OCI-LY1 (cell line): ENCODE results near the gene GIT2.
A peak's percentile ranks its signal among the peaks of the same experiment; 100 is the strongest.

Experiments used
- H2AFZ ChIP-seq: fragments of 200-600 bp; sonication (generic), shearing (Covaris generic); 2 replicates; pipeline ENCODE4 v1.6.0; 2014; ENCODE audit warnings: antibody characterized with exemption, mild to moderate bottlenecking, low read length
- H3F3A ChIP-seq: fragments of 200-600 bp; sonication (generic), shearing (Covaris generic); 2 replicates; pipeline ENCODE4 v1.6.0; 2014; ENCODE audit warnings: mild to moderate bottlenecking, antibody characterized with exemption, low read length, moderate library complexity; ENCODE audit not compliant: insufficient read depth
- H3K27ac ChIP-seq: fragments of 200-600 bp; sonication (generic); 2 replicates; pipeline ENCODE4 v1.5.1; 2014; ENCODE audit warnings: low read length, mixed run types, mild to moderate bottlenecking, low read depth; ENCODE audit not compliant: poor library complexity, severe bottlenecking
- H3K27me3 ChIP-seq: fragments of 200-600 bp; sonication (generic); 2 replicates; pipeline ENCODE4 v1.6.0; 2014; ENCODE audit warnings: antibody characterized with exemption, mild to moderate bottlenecking, low read length, moderate library complexity; ENCODE audit not compliant: insufficient read depth
- H3K36me3 ChIP-seq: fragments of 200-600 bp; sonication (generic); 2 replicates; pipeline ENCODE4 v1.6.1; 2014; ENCODE audit warnings: mild to moderate bottlenecking, antibody characterized with exemption, low read length, moderate library complexity, mixed read lengths; ENCODE audit not compliant: insufficient read depth
- H3K4me1 ChIP-seq: fragments of 200-600 bp; sonication (generic); 2 replicates; pipeline ENCODE4 v1.5.1; 2014; ENCODE audit warnings: mild to moderate bottlenecking, low read length, moderate library complexity; ENCODE audit not compliant: insufficient read depth, severe bottlenecking
- H3K4me2 ChIP-seq: fragments of 200-600 bp; sonication (generic), shearing (Covaris generic); 2 replicates; pipeline ENCODE4 v1.6.1; 2014; ENCODE audit warnings: low read length
- H3K4me3 ChIP-seq: fragments of 200-600 bp; sonication (generic); 2 replicates; pipeline ENCODE4 v1.5.1; 2014; ENCODE audit warnings: low read length, low read depth, mild to moderate bottlenecking, mixed read lengths; ENCODE audit not compliant: poor library complexity, severe bottlenecking
- H3K79me2 ChIP-seq: fragments of 200-600 bp; shearing (Covaris generic); 2 replicates; pipeline ENCODE4 v1.6.1; 2016; ENCODE audit warnings: mixed run types, low read length, mixed read lengths; ENCODE audit not compliant: insufficient read depth
- H3K9ac ChIP-seq: fragments of 200-600 bp; sonication (generic), shearing (Covaris generic); 2 replicates; pipeline ENCODE4 v1.6.1; 2014; ENCODE audit warnings: mild to moderate bottlenecking, low read length, mixed read lengths
- H3K9me2 ChIP-seq: fragments of 200-600 bp; sonication (generic), shearing (Covaris generic); 2 replicates; pipeline ENCODE4 v1.6.1; 2014; ENCODE audit warnings: low read depth, mild to moderate bottlenecking, low read length, mixed read lengths
- H3K9me3 ChIP-seq: fragments of 200-600 bp; shearing (Covaris generic); 2 replicates; pipeline ENCODE4 v1.6.1; 2014; ENCODE audit warnings: low read length, mixed read lengths
- H4K20me1 ChIP-seq: fragments of 200-600 bp; sonication (generic), shearing (Covaris generic); 2 replicates; pipeline ENCODE4 v1.6.0; 2016; ENCODE audit warnings: mild to moderate bottlenecking, low read length; ENCODE audit not compliant: insufficient read depth
- CTCF ChIP-seq: fragments of 200-600 bp; sonication (generic), shearing (Covaris generic); IDR thresholded peaks from 2 replicates; pipeline ENCODE4 v1.5.1; 2017; ENCODE audit warnings: mild to moderate bottlenecking, antibody characterized with exemption, low read length, moderate library complexity, mixed read lengths
- EZH2 ChIP-seq: fragments of 200-600 bp; sonication (generic), shearing (Covaris generic); IDR thresholded peaks from 2 replicates; pipeline ENCODE4 v1.8.0; 2017; ENCODE audit warnings: borderline replicate concordance, mixed run types, mild to moderate bottlenecking, antibody characterized with exemption, low read length, moderate library complexity, mixed read lengths

Gene GIT2

GRCh38 chr12:109994401-109995175, 1.6 kb downstream of the GIT2 start:
- TF ChIP-seq EZH2, result no peak
- no peak for TF ChIP-seq CTCF
- Histone ChIP-seq H3K4me3 (peak overlapping the region; percentile 91), H3K4me2 (peak overlapping the region; percentile 96), H3K4me1 (peaks cover 43% of the 10 kb centered on the region), H3K9me3 (no peaks in the 10 kb centered on the region), H3K27me3 (no peaks in the 10 kb centered on the region), H4K20me1 (no peaks in the 10 kb centered on the region), H3K9ac (peak overlapping the region; percentile 91), H3K27ac (peak overlapping the region; percentile 90), H3K9me2 (no peaks in the 10 kb centered on the region), H2AFZ (no peak overlapping the region), H3F3A (no peaks in the 10 kb centered on the region), H3K79me2 (peaks cover 36% of the 10 kb centered on the region), H3K36me3 (peaks cover 19% of the 10 kb centered on the region)

GRCh38 chr12:109993091-109993490, 3.1 kb downstream of the GIT2 start:
- peak overlapping the region; percentile 34; the same call in 1 of the 2 replicates for H3K9ac ChIP-seq
- TF ChIP-seq EZH2 (no peak), CTCF (no peak)
- peaks cover 37% of the 10 kb centered on the region for H3K4me1 ChIP-seq
- no peaks in the 10 kb centered on the region for H3K9me3 ChIP-seq
- H3K27ac ChIP-seq, result peak overlapping the region; percentile 45
- H2AFZ ChIP-seq, result no peak overlapping the region
- H3K9me2 ChIP-seq, result no peaks in the 10 kb centered on the region
- H4K20me1 ChIP-seq, result no peaks in the 10 kb centered on the region
- H3K27me3 ChIP-seq, result no peaks in the 10 kb centered on the region
- peaks cover 36% of the 10 kb centered on the region for H3K79me2 ChIP-seq
- H3F3A ChIP-seq, result no peaks in the 10 kb centered on the region
- H3K36me3 ChIP-seq, result peaks cover 30% of the 10 kb centered on the region
- peak overlapping the region; percentile 96; the same call in 1 of the 2 replicates for H3K4me2 ChIP-seq
- H3K4me3 ChIP-seq, result no peak overlapping the region

- Histone ChIP-seq H3K27me3 (no peaks in the 10 kb centered on the region), H3K4me1 (peaks cover 22% of the 10 kb centered on the region), H3K27ac (no peak overlapping the region), H3K9me2 (no peaks in the 10 kb centered on the region), H3F3A (no peaks in the 10 kb centered on the region), H3K9me3 (no peaks in the 10 kb centered on the region), H3K4me2 (no peak overlapping the region), H4K20me1 (no peaks in the 10 kb centered on the region), H3K4me3 (no peak overlapping the region), H3K36me3 (peaks cover 38% of the 10 kb centered on the region), H3K79me2 (peaks cover 36% of the 10 kb centered on the region), H2AFZ (no peak overlapping the region), H3K9ac (no peak overlapping the region)
- TF ChIP-seq EZH2 (no peak), CTCF (no peak)
Observed at GRCh38 chr12:109991586-109991985, 4.6 kb downstream of the GIT2 start.
